ENCODE measurements around the gene OR11H6.

DNA sequence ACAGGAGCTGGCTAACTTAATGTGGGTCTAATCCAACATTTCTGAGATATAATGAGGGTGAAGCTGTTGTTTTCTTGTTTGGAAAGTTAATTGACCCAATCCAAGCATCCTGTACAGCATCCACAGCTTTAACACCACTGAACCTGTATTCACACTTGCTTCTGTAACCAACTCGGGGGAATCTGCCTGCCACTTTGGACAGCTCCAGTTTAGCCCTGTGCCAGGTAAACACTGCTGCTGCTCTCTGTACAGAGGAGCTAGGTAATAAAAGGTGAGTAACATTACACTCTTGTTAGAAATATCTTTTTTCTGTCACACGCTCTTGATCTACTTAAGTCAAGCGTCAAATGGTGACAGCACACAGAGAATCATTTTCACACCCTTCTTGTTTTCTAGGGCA lies 32.1 kb upstream of the OR11H6 start:
- TF ChIP-seq POLR2A (IDR thresholded peaks at IDR 0.05): no peak
- TF ChIP-seq, protein P1, sequence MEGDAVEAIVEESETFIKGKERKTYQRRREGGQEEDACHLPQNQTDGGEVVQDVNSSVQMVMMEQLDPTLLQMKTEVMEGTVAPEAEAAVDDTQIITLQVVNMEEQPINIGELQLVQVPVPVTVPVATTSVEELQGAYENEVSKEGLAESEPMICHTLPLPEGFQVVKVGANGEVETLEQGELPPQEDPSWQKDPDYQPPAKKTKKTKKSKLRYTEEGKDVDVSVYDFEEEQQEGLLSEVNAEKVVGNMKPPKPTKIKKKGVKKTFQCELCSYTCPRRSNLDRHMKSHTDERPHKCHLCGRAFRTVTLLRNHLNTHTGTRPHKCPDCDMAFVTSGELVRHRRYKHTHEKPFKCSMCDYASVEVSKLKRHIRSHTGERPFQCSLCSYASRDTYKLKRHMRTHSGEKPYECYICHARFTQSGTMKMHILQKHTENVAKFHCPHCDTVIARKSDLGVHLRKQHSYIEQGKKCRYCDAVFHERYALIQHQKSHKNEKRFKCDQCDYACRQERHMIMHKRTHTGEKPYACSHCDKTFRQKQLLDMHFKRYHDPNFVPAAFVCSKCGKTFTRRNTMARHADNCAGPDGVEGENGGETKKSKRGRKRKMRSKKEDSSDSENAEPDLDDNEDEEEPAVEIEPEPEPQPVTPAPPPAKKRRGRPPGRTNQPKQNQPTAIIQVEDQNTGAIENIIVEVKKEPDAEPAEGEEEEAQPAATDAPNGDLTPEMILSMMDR (IDR thresholded peaks at IDR 0.05): no peak
